Skeletal muscle tissue (tissue), 4 donors: Measurements from ENCODE around the gene S100Z. TPM values are rescaled to one million over a fixed set of nuclear protein-coding genes. Genes with fewer than 3 reads are reported as not detected.
"Not testable (repeated sequence)": the region's sequence is repeated elsewhere in the genome, so short reads cannot be mapped to it uniquely, and the experiment has no call there.

Experiments used
- H3K27ac ChIP-seq: one replicate; pipeline ENCODE4 v1.7.0; 2013; ENCODE audit warnings: mild to moderate bottlenecking, low read depth, low read length, inconsistent platforms
- H3K27me3 ChIP-seq, 3 donors: one replicate each; pipeline ENCODE4 v1.7.0; 2013; ENCODE audit warnings: low read length in 3 of 3; ENCODE audit not compliant: control insufficient read depth in 3 of 3, insufficient read depth in 3 of 3
- H3K36me3 ChIP-seq, 3 donors: one replicate each; pipeline ENCODE4 v1.7.0; 2013; ENCODE audit warnings: low read length in 3 of 3; ENCODE audit not compliant: control insufficient read depth in 3 of 3, insufficient read depth in 3 of 3
- H3K4me1 ChIP-seq, 3 donors: one replicate each; pipeline ENCODE4 v1.7.0; 2013; ENCODE audit warnings: low read length in 3 of 3, mild to moderate bottlenecking in 3 of 3; ENCODE audit not compliant: control insufficient read depth in 3 of 3, insufficient read depth in 3 of 3
- H3K4me3 ChIP-seq, 3 donors: one replicate each; pipeline ENCODE4 v1.7.0; 2013; ENCODE audit warnings: low read length in 3 of 3
- H3K9ac ChIP-seq, 3 donors: one replicate each; pipeline ENCODE4 v1.7.0; 2013; ENCODE audit warnings: low read length in 3 of 3, mild to moderate bottlenecking in 3 of 3, moderate library complexity in 2 of 3, low read depth in 1 of 3
- H3K9me3 ChIP-seq, 3 donors: one replicate each; pipeline ENCODE4 v1.7.0; 2013; ENCODE audit warnings: low read length in 3 of 3; ENCODE audit not compliant: control insufficient read depth in 3 of 3
- total RNA-seq: library from RNA; depleted of rRNA; stranded (reverse); fragments of >200 nt; gene quantifications from one replicate; pipeline ENCODE4 v1.2.3, GENCODE V29; 2014
- donor health status: Osteomylitis.

S100Z gene
- total RNA-seq, 1 donor from 2014 or later = not detected

DNA sequence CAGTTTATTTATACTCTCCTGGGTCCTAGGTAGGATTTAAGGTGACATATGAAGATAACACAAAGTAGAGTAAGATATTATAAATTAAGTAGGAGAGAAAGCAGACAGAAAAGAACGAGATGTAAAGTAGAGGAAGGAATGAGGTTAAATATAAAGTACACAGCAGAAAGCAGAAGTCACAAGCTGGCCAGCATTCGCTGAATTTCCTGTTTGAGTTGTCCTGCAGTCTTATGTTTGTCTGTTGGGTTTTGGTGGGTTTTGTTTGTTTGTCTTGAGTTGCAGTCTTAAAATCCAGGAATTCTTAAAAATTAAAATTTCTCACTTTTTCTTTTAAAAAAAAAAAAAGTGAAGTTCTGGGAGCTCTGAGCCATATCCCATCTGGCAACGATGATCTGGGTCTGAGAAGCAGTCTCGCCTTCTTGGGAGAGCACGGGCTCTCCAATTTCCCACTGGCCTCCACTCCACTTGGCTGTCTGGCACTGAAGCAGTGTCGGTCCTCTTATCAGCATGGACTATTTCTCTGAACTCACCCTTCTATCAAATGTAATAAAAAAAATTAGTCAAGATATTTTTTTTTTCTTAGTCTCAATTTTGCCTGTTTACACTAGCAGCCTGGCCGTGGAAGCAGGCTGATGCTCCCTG lies 2.0 kb downstream of the S100Z start:
- Histone ChIP-seq H3K9ac (no peak overlapping the region), H3K27ac (peak overlapping the region; percentile 34), H3K9me3 (no peaks in the 10 kb centered on the region), H3K27me3 (no peaks in the 10 kb centered on the region), H3K36me3 (no peaks in the 10 kb centered on the region), H3K4me3 (no peak overlapping the region), H3K4me1 (peaks cover 0 to 3% (median 0%) of the 10 kb centered on the region in 3 donors)

- Histone ChIP-seq H3K27me3 (no peaks in the 10 kb centered on the region), H3K9ac (no peak overlapping the region), H3K4me3 (no peak overlapping the region), H3K27ac (no peak overlapping the region), H3K9me3 (no peaks in the 10 kb centered on the region), H3K36me3 (no peaks in the 10 kb centered on the region), H3K4me1 (peaks cover 0 to 3% (median 0%) of the 10 kb centered on the region in 3 donors)
These were observed 3.0 kb downstream of the S100Z start for GRCh38 chr5:76852772-76853171.

- not testable (repeated sequence) for H3K4me3 ChIP-seq, H3K27ac ChIP-seq, H3K9me3 ChIP-seq, H3K4me1 ChIP-seq, H3K9ac ChIP-seq, H3K36me3 ChIP-seq, H3K27me3 ChIP-seq
These were observed 3.9 kb downstream of the S100Z start for GRCh38 chr5:76853741-76854140.

DNA sequence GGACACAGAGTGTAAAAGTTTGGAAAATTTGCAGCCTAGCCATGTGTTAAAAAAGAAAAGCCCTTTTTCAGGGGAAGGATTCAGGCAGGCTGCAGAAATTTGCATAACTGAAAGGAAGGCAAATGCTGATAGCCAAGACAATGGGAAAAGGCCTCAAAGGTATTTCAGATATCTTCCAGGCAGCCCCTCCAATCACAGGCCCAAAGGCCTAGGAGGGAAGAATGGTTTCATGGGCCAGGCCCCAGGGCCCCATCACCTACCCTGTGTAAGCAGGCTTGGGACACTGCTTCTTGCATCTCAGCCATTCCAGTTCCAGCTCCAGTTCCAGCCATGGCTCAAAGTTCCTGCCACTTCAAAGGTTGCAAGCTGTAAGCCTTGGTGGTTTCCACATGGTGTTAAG lies 4.8 kb downstream of the S100Z start:
- no peak overlapping the region for H3K4me3 ChIP-seq
- no peaks in the 10 kb centered on the region for H3K36me3 ChIP-seq
- no peak overlapping the region for H3K27ac ChIP-seq
- no peak overlapping the region for H3K9ac ChIP-seq
- H3K27me3 ChIP-seq = no peaks in the 10 kb centered on the region
- H3K4me1 ChIP-seq = peaks cover 0 to 3% (median 0%) of the 10 kb centered on the region in 3 donors
- H3K9me3 ChIP-seq = no peaks in the 10 kb centered on the region

GRCh38 chr5:76855501-76855900 lies 5.7 kb downstream of the S100Z start:
- not testable (repeated sequence) for H3K36me3 ChIP-seq, H3K9ac ChIP-seq, H3K27me3 ChIP-seq, H3K27ac ChIP-seq, H3K4me1 ChIP-seq, H3K9me3 ChIP-seq, H3K4me3 ChIP-seq

DNA sequence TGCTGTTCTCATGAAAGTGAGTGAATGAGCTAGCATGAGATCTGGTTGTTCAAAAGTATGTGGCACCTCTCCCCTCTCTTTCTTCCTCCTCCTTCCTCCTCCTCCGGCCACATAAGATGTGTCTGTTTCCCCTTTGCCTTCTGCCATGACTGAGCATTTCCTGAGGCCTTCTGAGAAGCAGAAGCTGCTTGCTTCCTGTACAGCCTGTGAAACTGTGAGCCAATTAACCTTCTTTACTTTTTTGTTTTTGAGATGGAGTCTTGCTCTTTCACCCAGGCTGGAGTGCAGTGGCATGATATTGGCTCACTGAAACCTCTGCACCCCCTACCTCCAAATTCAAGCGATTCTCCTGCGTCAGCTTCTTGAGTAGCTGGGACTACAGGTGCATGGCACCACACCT lies 6.1 kb downstream of the S100Z start:
- Histone ChIP-seq H3K4me1 (peaks cover 0 to 2% (median 0%) of the 10 kb centered on the region in 3 donors), H3K4me3 (no peak overlapping the region), H3K27me3 (no peaks in the 10 kb centered on the region), H3K36me3 (no peaks in the 10 kb centered on the region), H3K27ac (no peak overlapping the region), H3K9me3 (no peaks in the 10 kb centered on the region), H3K9ac (no peak overlapping the region)

DNA sequence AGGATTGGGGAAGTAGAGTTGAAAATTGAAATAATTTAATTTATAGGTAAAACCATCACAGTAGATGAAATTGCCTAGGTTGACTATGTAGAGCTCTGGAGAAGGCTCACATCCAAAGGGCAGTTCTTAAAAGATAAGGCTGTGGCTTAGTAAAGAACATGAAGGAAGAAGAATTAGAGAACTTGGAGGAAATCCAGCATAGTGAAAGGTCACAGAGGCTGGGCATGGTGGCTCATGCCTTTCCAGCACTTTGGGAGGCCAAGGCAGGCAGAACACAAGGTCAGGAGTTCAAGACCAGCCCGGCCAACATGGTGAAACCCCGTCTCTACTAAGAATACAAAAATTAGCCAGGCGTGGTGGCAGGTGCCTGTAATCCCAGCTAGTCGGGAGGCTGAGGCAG lies 7.0 kb downstream of the S100Z start:
- not testable (repeated sequence) for H3K4me3 ChIP-seq, H3K9ac ChIP-seq, H3K36me3 ChIP-seq, H3K27me3 ChIP-seq, H3K9me3 ChIP-seq, H3K27ac ChIP-seq, H3K4me1 ChIP-seq

DNA sequence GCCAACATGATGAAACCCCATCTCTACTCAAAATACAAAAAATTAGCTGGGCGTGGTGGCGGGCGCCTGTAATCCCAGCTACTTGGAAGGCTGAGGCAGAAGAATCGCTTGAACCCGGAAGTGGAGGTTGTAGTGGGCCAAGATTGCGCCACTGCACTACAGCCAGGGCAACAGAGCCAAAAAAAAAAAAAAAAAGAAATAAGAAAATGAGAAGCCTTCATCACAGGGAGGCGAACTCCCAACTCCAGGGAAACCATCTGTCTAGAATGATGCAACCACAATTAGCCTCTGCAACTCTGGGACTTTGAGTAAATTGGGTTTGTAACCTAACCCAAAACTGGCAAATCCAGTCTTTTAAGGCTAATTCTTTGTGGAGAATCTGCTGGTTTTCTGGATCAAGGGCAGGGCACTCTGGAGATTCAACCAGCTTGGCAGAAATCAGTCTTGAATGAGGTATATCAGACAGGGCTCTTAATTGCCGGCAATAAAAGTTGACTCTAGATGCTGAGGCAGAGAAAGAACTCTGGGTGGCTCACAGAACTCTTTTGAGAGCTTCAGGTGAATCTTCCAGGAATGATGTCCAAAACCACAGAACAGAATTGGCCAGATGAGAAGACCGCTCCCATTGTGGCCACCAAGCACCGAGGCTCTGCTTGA lies 9.9 kb downstream of the S100Z start:
- H3K27me3 ChIP-seq = no peaks in the 10 kb centered on the region
- no peaks in the 10 kb centered on the region for H3K4me1 ChIP-seq
- H3K27ac ChIP-seq = no peak overlapping the region
- H3K9ac ChIP-seq = no peak overlapping the region
- H3K4me3 ChIP-seq = no peak overlapping the region
- H3K9me3 ChIP-seq = no peaks in the 10 kb centered on the region
- H3K36me3 ChIP-seq = no peaks in the 10 kb centered on the region

DNA sequence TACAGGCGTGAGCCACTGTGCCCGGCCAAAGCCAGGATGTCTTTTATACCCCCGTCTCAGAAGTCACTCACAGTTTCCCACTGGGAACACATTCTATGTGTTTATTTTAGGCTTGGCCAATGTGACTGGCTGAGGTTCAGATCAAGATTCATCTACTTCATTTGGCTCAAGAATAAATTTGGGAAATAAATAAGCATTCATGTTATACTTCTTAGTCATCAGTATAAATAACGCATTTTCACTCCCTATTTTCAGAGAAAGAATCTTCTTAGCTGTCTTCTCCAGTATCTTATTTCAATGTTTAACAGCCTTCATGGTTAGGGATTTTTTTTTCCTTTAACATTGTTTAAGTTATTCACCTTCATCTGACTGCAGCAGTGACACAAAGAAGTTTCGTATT lies 11.8 kb downstream of the S100Z start:
- Histone ChIP-seq H3K36me3 (no peaks in the 10 kb centered on the region), H3K4me1 (no peaks in the 10 kb centered on the region), H3K9me3 (no peaks in the 10 kb centered on the region), H3K27me3 (no peaks in the 10 kb centered on the region), H3K9ac (no peak overlapping the region), H3K4me3 (no peak overlapping the region), H3K27ac (no peak overlapping the region)

GRCh38 chr5:76863001-76863400 lies 13.2 kb downstream of the S100Z start:
- no peaks in the 10 kb centered on the region for H3K36me3 ChIP-seq
- H3K4me3 ChIP-seq = no peak overlapping the region
- no peaks in the 10 kb centered on the region for H3K4me1 ChIP-seq
- H3K9ac ChIP-seq = no peak overlapping the region
- no peak overlapping the region for H3K27ac ChIP-seq
- no peaks in the 10 kb centered on the region for H3K27me3 ChIP-seq
- H3K9me3 ChIP-seq = no peaks in the 10 kb centered on the region
